GM12865 (cell line): ENCODE results near the gene PLCB1.
A peak's percentile ranks its signal among the peaks of the same experiment; 100 is the strongest.

Experiments used
- DNase-seq: peaks from one replicate; pipeline ENCODE4 v3.0.0; 2010; ENCODE audit warnings: low read depth
- H3K4me3 ChIP-seq: 2 replicates; pipeline ENCODE4 v1.5.1; 2011; ENCODE audit warnings: mild to moderate bottlenecking, low read depth, low read length, control low read depth
- CTCF ChIP-seq: IDR thresholded peaks from 2 replicates; pipeline ENCODE4 v1.5.1; 2011; ENCODE audit warnings: low read length, control low read depth, low read depth, inconsistent platforms; ENCODE audit not compliant: insufficient read depth; ENCODE audit errors: missing control alignments

PLCB1 gene

GRCh38 chr20:8579035-8579434, 447.0 kb downstream of the PLCB1 start:
- no peak for TF ChIP-seq CTCF
- no peak overlapping the region for H3K4me3 ChIP-seq
- no peak for DNase-seq

- no peak overlapping the region for H3K4me3 ChIP-seq
- no peak for DNase-seq
- TF ChIP-seq CTCF = no peak
These were observed 449.5 kb downstream of the PLCB1 start for GRCh38 chr20:8581446-8582183.

GRCh38 chr20:8583012-8583565, 451.0 kb downstream of the PLCB1 start:
- H3K4me3 ChIP-seq = no peak overlapping the region
- no peak for DNase-seq
- TF ChIP-seq CTCF = no peak

- no peak for DNase-seq
- H3K4me3 ChIP-seq = no peak overlapping the region
- no peak for TF ChIP-seq CTCF
These were observed 451.5 kb downstream of the PLCB1 start for GRCh38 chr20:8583566-8584043.

- no peak for DNase-seq
- no peak for TF ChIP-seq CTCF
- H3K4me3 ChIP-seq = no peak overlapping the region
These were observed 455.2 kb downstream of the PLCB1 start for GRCh38 chr20:8587251-8587650.

GRCh38 chr20:8587810-8588209, 455.7 kb downstream of the PLCB1 start:
- TF ChIP-seq CTCF = no peak
- H3K4me3 ChIP-seq = no peak overlapping the region
- DNase-seq = peak; percentile 46
